Right lobe of liver (tissue), 4 donors: Measurements from ENCODE around the gene AKAP8L.

Experiments used
- CTCF ChIP-seq, 4 donors: fragments of 200-600 bp in 3 of 4; fragments of 450-650 bp in 1 of 4; IDR thresholded peaks; one replicate each; pipeline versions ENCODE4 v1.5.1 to v1.8.0; 2016 to 2022; ENCODE audit warnings: antibody characterized with exemption in 4 of 4, mild to moderate bottlenecking in 2 of 4
- POLR2A ChIP-seq: fragments of 450-650 bp; IDR thresholded peaks from one replicate; pipeline ENCODE4 v1.6.1; 2017; ENCODE audit warnings: antibody characterized with exemption, mild to moderate bottlenecking
- donor health status: DM: no; HTN: no; CAD: no.
- donor health status: DM: no; HTN: no; CAD: no.
- donor health status: DM: no; HTN: yes; CAD: no.

GRCh38 chr19:15448778-15449619 lies 30.2 kb upstream of the AKAP8L start:
- TF ChIP-seq CTCF (IDR thresholded peaks at IDR 0.05) (no peak), POLR2A (no peak)
